BJ (cell line): Measurements from ENCODE around the gene NDUFB8. TPM values are rescaled to one million over a fixed set of nuclear protein-coding genes. Genes with fewer than 3 reads are reported as not detected.

Source experiments
- CTCF ChIA-PET: fragments of 350-600 bp; formaldehyde crosslinking; extraction: SDS; loops from one replicate; lab custom pipeline; 2021; ENCODE audit warnings: antibody characterized with exemption, inconsistent platforms; lab: Yijun Ruan, JAX
- POLR2A ChIA-PET: fragments of 300-600 bp; sonication (Branson Sonifier 250); formaldehyde crosslinking; extraction: SDS; loops from one replicate; lab custom pipeline; 2021; ENCODE audit warnings: antibody characterized with exemption; lab: Charles Lee
- DNase-seq: peaks from one replicate; pipeline ENCODE4 v3.0.0-alpha.2; 2011; ENCODE audit warnings: low read depth
- H3K27me3 ChIP-seq: 2 replicates; pipeline ENCODE4 v1.6.0; 2011; ENCODE audit warnings: low read length; ENCODE audit not compliant: control insufficient read depth, insufficient read depth
- H3K36me3 ChIP-seq: 2 replicates; pipeline ENCODE4 v1.5.1; 2011; ENCODE audit warnings: low read length; ENCODE audit not compliant: control insufficient read depth, insufficient read depth
- H3K4me3 ChIP-seq: 2 replicates; pipeline ENCODE4 v1.5.1; 2011; ENCODE audit warnings: low read depth, mild to moderate bottlenecking, control low read depth, low read length
- CTCF ChIP-seq: IDR thresholded peaks from 2 replicates; pipeline ENCODE4 v1.5.1; 2011; ENCODE audit warnings: low read depth, mild to moderate bottlenecking, control low read depth, inconsistent platforms, low read length, moderate library complexity; ENCODE audit not compliant: insufficient read depth
- polyA plus RNA-seq: library from polyadenylated mRNA; depleted of rRNA; stranded (reverse); fragments of >200 nt; gene quantifications from 2 replicates; pipeline ENCODE4 v1.2.3, GENCODE V29; 2011

The NDUFB8 gene
- polyA plus RNA-seq, 1 experiment = 197 TPM

- Histone ChIP-seq H3K4me3 (no peak overlapping the region), H3K36me3 (peaks cover 14% of the 10 kb centered on the region), H3K27me3 (no peaks in the 10 kb centered on the region)
- CTCF ChIA-PET = interaction anchor here (1.1 to 30.3 kb wide), 3 partner anchors 6 to 58 kb away, joined by 3 to 386 read pairs (median 4); no protein-coding TSS in a partner anchor
- POLR2A ChIA-PET = no interaction called here
- DNase-seq = no peak
- no peak for TF ChIP-seq CTCF
These were observed 39.1 kb downstream of the NDUFB8 start for GRCh38 chr10:100490531-100490930.

DNA sequence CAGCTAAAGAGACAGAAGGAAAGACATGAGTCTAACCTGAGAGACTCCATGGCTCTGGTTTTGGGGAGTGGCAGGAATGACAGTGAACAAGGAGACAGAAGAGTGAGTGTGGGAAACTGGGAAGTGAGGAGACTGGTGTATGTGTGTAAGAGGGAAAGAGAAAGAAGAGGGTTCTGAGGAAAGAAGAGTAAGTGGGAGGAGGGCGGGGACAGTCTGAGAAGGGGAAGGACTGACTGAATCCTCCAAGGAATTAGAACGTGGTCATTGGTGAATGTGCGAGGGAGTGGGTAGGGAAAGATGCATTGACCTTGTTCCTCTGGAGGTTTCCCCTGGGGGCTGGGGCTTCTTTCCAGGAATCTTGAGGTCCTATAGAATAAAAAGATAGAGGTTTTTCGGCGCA lies 40.3 kb downstream of the NDUFB8 start:
- TF ChIP-seq CTCF = no peak
- Histone ChIP-seq H3K36me3 (peaks cover 14% of the 10 kb centered on the region), H3K27me3 (no peaks in the 10 kb centered on the region), H3K4me3 (no peak overlapping the region)
- POLR2A ChIA-PET = no interaction called here
- no peak for DNase-seq
- CTCF ChIA-PET = interaction anchor here (10.4 to 30.3 kb wide), 2 partner anchors 5 to 15 kb away, joined by 386 read pairs; no protein-coding TSS in a partner anchor

GRCh38 chr10:100487529-100487928 lies 42.1 kb downstream of the NDUFB8 start:
- TF ChIP-seq CTCF = no peak
- H3K4me3 ChIP-seq = no peak overlapping the region
- H3K36me3 ChIP-seq = peaks cover 14% of the 10 kb centered on the region
- H3K27me3 ChIP-seq = peaks cover 4% of the 10 kb centered on the region; the same call in 1 of the 2 replicates
- ChIA-PET CTCF (interaction anchor here (10.4 kb wide), 1 partner anchor 17 kb away, joined by 386 read pairs; no protein-coding TSS in a partner anchor), POLR2A (no interaction called here)
- no peak for DNase-seq

DNA sequence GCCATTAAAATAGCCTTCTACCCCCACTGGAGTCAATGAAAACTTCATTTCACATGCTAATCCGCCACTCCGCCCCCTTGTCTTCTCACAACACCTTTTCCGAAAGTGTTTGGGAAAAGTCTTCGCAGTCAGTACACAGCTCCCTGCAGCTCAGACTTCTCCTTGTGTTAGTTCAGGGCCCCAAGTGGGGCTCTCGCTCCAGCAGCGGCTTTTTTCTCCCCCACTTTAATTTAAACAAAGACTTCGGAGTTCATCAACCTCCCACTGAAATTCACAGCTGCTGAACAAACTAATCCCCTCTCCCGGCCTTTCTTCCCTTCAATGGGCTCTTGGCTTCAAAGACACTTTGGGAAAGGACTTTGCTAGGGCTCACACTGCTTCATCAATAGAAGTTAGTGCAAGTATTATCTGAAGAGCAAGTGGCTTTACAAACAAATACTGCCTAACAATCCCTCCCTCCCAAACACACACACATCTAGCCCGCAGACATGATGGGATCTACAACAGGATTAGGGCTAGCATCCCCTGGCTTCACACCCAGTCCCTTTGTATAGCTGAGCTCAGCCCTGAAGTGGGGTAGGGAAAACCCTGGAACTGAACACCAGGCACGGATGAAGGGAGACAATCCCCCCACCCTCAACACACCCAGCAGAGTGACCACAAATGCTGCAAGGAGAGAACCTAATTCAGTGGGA lies 43.7 kb downstream of the NDUFB8 start:
- no peak for DNase-seq
- H3K27me3 ChIP-seq = peaks cover 4% of the 10 kb centered on the region; the same call in 1 of the 2 replicates
- H3K4me3 ChIP-seq = no peak overlapping the region
- POLR2A ChIA-PET = no interaction called here
- peaks cover 14% of the 10 kb centered on the region for H3K36me3 ChIP-seq
- CTCF ChIA-PET = interaction anchor here (1.4 to 10.4 kb wide), 3 partner anchors 10 to 52 kb away, joined by 3 to 386 read pairs (median 4); no protein-coding TSS in a partner anchor
- TF ChIP-seq CTCF = no peak

GRCh38 chr10:100485366-100485765 lies 44.3 kb downstream of the NDUFB8 start:
- Histone ChIP-seq H3K4me3 (no peak overlapping the region), H3K36me3 (peaks cover 14% of the 10 kb centered on the region), H3K27me3 (peaks cover 9% of the 10 kb centered on the region)
- ChIA-PET CTCF (interaction anchor here (1.4 to 10.4 kb wide), 3 partner anchors 9 to 51 kb away, joined by 3 to 386 read pairs (median 4); no protein-coding TSS in a partner anchor), POLR2A (no interaction called here)
- no peak for DNase-seq
- no peak for TF ChIP-seq CTCF
